Muscle of back (tissue), 11 donors: ENCODE measurements around the gene IZUMO4. TPM values are rescaled to one million over a fixed set of nuclear protein-coding genes. Genes with fewer than 3 reads are reported as not detected.

Experiments
- DNase-seq, 3 donors: peaks; one replicate each; pipeline versions ENCODE4 v3.0.0 to v3.0.0-alpha.2; 2013
- polyA plus RNA-seq, 10 donors: library from polyadenylated mRNA; unstranded; fragments of 120-200 nt; gene quantifications; one replicate each; pipeline ENCODE4 v1.2.1, GENCODE V29; 2013; ENCODE audit not compliant: insufficient read length in 10 of 10

IZUMO4 gene
- polyA plus RNA-seq, 10 donors, result 1.1 to 3.9 (median 1.7) TPM

DNA sequence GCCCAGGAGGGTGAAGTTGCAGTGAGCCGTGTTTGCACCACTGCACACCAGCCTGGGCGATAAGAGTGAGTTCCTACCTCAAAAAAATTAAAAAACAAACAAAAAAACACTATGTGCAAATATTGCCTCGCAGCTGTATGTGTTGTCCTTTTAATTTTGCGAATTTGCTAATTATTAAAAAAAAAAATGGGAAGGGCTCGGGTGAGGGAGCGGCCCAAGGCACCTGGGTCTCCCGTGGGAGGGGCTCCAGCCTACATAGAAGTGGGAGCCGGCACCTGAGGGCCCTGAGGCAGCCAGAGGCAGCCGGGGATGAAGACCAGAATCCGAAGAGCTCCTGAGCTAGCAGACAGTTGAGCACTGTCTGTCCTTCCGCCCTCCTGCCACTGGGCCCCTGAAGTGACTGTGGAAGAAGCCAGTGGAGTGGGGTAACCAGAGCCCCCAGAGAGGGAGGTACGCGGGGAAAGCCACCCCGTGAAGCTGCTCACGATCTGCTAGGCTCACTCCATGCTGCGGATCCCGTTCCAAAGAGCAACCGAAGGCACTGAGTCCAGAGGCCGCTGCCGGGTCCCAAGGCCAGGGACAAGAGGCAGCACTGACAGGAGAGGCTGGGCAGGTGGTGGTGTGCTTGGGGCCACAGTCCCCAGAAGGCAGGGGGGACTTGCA lies 6.5 kb downstream of the IZUMO4 start:
- no peak for DNase-seq

DNA sequence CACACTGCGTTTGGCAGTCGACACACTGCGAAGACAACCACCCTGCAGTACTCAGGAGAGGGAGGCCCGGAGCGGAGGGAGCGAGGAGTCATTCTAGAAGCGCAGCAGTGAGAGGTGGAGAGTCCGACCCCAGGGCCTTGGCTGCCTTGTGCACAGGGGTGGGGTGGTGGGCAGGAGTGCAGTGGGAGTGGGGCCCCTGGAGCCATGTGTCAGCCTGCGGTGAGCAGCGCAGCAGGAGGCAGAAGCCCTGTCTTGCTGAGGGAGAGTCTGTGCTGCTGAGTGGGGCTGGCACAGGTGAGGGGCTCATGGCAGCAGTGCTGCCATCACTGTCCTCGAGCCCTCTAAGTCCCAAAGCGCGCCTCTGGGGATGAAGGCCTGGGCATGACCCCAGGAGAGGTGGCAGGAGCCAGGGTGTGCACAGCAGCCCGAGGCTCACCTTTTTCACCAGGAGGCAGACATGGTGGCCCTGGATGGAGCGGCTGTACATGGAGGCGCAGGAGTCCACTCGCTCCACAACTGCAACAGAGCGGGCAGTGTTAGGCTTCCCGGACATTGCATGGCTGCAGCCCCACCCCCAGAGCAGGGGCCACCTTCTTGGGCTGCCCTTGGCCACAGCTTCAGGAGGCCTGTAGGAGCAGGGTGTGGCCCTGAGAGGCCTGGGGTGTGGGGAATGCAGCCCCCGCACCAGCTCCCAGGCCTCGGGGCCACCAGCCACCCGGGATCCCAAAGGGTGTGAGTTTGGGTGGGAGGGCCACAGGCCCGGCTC lies 11.7 kb downstream of the IZUMO4 start:
- DNase-seq, result no peak

DNA sequence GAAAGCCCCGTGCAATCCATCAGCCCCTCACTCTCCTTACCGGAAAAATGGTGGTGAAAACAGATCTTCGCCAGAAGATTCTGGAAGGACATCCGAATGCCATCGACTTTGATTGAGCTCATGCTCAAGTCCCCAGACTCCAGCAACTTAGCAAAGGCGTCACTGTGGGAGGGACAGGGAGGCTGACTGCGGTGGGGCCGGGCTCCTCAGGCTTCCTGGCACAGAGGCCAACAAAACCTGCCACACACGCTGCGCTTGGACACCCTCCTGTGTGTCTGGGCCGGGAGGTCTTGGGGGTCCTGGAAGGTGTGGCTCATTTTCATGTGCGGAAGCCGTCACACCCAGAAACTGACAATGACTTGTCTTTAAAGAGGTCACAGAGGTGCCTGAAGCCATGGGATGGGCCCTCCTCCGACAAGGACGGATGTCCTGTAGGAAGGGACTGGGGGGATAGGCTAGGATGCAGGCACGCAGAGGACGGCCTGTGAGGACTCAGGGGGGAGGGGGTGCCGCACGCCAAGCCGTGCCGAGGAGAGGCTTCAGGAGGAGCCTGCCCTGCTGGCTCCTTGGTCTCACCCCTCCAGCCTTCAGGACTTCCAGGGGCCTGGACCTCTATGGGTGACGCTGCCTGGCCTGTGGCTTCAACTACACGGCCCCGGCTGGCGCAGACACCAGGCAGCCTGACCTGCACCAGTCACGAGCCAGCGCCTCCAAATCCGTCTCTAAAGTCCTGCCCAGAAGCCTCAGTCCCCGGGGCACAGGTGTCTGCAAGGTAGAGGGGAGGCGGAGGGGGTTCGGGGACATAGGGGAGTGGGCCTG lies 12.5 kb downstream of the IZUMO4 start:
- no peak for DNase-seq

DNA sequence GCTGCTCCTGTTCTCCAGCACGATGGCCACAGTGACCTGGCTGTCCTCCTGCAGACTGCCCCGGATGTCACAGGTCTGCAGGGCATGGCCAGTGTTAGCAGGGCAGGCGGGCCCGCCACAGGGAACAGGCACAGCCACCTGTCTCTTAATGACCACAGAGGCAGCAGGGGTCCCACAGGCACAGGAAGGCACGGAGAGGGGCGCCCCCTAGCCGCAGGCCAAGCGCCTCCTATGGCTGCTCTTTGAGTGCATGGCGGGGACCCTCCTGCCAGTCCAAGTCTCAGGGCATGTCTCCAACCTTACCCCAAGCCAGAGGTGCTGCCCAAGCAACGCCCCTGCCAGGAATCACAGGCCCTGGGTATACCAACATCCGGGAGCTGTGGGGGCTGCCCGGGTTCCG lies 14.1 kb downstream of the IZUMO4 start:
- no peak for DNase-seq

DNA sequence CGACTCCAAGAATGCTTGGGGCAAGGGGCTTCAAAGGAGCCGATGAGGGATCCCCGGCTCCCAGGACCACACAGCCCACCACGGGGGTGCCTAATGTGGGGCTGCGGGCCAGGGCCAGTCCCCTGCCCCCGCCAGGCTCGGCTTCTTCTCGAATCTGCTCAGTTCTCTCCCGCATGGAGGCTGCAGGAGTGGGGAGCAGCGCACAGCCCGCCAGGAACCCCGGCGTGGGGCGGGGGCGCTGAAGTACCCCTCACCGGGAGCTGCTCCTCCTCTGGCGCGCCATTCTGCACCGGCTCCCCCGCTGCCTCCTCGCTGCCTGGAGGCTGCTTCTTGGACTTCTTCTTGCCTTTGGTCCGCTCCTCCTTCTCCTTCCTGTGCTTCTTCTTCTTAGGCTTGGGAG lies 14.7 kb downstream of the IZUMO4 start:
- no peak for DNase-seq

DNA sequence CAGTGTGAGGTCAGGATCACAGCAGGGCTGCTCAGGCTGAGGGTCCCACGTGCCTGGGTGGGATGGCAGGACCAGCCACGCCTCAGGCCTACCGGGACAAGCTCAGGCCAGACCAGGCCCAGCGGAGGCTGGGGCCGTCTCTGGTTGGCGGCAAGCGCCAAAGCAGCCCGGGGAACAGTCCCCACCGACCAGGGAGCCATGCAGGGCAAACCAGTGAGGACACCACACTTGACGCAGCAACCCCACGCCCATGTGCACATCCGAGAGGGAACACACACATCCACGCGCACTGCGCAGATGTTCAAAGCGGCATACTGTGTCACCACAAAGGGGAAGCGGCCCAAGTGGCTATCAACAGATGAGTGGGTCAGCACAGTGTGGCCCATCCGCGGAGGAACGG lies 15.2 kb downstream of the IZUMO4 start:
- no peak for DNase-seq

DNA sequence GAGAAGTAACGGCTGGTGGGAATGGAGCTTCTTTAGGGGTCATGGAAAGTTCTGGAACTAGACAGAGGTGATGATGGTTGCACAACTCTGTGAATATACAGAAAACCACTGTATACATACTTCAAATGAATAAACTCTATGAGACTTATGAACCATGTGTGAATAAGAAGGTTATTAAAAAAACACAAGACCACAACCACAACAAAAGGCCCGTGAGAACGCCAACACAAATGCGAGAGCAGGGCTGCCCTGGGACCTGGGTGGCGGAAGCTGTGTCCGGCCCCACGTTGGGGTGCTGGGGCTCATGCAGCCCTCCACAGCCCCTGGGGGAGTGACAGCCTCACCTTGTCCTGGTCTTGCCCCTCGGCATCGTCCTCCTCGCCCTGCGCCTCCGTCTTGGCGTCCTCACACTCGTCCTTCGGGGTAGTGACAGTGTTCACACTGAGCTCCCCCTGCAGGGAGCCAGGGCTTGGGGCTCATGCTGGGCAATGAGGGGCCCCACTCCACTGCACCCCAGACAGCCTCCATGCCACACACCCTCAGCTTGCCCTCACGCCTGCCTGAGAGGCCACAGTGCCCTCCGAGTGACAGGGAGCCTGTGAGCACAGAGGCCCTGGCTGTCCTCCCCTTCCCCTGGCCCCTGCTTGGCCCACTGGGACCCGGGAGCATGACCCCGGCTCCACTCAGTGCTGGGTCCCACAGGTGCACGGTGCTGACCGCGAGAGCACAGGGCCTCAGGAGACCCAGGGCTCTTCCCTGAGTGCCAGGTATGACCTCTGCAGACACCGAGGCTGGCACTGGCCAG lies 16.0 kb downstream of the IZUMO4 start:
- DNase-seq, result no peak

DNA sequence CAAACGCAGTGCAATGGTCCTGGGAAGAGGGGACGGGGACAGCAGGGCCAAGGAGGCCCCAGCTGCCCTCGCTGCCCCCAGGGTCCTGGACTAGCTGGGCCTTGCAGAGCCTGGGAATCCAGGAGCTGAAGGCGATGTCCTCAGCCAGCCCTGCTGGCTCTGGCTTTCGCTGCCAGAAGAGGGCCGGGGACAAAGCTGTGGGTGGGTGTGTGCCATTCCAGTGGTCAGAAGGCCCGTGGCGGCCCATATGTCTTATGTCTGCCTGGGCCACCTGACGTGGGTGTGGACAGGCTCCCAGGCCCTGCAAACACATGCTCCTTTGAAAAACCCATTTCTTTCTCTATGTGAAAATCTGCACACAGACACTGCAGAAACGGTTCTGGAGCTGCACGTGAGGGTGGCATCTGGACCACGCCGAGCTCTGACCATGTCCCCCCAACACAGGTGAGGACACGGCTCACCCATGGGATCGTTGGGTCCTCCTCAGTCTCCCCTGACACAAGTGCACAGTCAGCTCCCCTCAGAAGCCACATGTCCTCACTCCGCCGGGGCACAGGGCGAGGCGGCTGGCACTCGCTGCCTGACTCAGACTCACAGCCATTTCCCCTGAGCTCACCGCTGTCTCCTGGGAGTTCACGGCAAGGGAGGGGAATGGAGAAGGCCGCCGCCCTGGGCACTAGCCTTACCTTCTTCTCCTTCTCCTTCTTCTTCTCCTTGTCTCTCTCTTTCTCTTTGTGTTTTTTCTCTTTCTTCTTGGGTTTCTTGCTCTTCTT lies 16.9 kb downstream of the IZUMO4 start:
- no peak for DNase-seq

DNA sequence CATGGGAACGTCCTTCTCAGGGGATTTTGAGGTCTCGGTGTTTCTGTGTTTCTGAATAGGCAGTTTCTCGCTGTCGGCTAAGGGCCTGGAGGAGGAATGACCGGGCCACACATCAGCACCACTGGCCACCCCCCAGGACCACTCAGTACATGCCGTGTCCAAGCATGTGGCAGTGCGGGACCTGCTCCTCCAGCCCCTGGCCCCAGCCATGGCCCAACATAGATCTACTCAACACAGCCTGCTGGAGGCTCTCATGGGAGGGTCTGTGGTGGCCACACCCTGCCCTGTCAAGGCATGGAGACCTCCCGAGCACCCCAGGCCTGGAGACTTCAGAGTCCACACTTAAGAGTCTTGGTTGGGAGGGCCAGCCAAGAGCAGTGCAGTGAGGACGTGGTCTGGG lies 17.5 kb downstream of the IZUMO4 start:
- no peak for DNase-seq

DNA sequence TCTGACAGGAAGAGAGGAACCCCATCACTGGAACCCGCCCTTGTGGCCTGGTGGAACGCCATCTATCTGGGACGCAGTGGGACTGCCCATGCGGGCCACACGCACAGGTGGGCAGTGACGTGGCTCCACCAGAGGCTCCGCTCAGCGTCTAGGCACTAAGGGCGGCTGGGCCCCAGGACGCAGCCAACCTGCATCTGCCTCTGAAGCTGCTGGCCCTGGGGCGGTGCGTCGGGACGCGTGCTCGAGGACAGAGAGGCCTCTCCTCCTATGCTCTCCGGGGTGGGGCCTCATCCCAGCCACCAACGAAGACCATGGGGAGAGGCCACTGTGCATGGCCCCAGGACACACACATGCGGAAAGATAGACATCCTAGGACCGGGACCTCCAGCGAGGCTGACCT lies 18.1 kb downstream of the IZUMO4 start:
- no peak for DNase-seq

DNA sequence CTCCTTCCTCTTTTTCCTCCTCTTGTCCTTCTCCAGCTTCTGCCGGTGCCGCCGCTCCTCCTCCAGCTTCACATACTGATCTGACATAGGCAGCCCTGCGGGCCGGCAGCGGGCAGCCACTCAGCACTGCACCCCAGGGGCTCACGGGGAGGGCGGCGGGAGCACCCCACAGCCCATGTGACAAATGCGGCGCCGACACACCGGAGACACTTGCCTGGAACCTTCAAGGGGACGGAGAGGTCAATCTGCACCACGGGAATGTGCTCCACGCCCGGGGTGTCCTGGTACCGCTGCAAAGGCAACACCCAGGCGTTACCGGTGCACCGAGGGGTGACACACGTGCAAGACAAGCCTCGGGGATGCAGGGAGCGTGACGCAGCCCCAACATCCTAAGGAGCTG lies 18.6 kb downstream of the IZUMO4 start:
- DNase-seq, result no peak

DNA sequence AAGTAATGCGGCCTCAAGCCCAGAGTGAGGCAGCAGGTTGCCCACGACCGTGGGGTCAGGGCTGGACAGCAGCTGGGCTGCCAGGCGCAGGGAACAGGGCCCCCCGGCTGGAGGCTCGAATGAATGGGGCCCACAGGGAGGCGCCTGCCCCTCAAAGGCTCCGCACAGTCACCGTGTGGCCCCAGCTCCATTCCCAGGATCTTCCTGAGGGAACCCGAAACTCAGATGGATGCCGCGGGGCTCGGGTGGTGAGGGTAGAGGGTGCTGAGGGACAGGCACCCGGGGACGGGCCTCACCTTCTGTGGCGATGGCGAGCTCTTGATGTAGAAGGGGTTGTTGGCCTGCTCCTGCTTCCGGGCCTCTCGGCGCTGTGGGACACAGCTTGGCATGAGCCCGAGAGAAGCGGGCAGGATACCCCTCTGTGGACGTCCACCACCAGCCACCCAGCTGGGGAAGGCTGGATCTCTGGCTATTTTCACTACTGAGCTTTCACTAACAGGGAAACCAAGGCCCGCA lies 19.3 kb downstream of the IZUMO4 start:
- no peak for DNase-seq

DNA sequence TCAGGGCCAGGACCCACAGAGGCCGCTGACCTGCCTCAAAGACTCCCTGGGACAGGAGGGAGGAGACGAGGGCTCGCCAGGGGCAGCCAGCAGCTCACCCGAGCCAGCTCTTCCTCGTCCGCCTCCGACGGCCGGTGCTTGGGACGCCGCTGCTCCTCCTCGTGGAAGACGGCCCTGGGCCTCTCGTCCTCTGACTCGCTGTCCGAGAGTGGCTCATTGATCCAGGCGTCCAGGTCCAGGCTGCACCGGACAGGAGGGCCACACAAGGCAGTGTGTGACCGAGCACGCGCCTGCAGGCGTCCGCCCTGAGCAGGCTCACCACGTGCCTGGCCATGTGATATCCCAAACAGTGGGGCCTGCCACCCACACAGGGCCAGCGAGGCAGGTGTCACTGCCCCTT lies 19.8 kb downstream of the IZUMO4 start:
- no peak for DNase-seq

DNA sequence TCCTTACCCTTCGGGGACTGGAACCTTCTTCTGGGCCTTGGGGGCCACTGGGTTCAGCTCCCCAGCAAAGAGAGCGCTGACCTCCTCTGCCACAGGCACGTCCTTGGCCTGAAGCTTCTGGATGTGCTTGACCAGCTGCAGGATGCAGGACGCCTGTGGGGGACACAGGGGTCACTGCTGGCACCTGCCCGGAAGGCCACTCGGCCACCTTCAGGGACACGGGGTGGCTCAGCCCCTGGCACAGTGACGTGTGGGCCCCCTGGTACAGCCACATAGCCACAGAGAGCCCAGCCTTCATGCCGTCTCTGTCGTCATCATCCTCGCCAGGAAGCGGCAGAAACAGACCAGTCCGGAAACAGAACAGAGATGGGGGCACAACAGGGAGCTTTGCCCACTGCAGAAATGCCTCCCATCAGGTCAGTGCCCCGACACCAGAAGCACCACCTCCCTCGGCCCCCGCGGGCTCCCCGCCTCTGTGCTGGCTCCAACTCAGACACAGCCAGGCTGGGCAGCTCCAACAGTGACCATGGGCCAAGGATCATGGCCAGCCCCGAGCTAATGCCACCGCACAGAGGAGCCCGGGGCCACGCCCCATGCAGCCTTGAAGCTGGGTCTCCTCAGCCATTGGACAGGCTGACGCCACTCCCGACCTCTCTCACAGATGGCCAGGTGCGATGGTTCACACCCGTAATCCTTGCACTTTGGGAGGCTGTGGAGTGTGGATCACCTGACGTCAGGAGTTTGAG lies 20.7 kb downstream of the IZUMO4 start:
- no peak for DNase-seq

DNA sequence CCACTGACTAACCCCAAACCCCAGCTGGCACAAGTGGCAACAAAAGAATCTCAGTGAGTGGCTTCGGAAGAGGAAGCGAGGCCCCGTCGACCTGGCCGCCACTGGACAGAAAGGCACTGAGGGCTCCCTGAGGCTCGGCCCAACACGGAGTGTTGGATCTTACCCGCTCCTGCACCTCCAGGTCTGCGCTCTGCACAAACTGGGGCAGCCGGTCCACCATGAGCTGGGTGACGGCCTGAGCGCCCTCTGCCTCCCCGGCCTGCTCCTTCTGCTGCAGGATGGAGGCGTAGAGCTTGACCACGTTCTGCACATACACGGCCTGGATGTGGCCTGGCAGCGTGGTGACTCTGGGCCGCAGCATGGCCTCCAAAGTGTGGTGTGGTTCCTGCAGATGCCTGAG lies 21.7 kb downstream of the IZUMO4 start:
- DNase-seq, result no peak

DNA sequence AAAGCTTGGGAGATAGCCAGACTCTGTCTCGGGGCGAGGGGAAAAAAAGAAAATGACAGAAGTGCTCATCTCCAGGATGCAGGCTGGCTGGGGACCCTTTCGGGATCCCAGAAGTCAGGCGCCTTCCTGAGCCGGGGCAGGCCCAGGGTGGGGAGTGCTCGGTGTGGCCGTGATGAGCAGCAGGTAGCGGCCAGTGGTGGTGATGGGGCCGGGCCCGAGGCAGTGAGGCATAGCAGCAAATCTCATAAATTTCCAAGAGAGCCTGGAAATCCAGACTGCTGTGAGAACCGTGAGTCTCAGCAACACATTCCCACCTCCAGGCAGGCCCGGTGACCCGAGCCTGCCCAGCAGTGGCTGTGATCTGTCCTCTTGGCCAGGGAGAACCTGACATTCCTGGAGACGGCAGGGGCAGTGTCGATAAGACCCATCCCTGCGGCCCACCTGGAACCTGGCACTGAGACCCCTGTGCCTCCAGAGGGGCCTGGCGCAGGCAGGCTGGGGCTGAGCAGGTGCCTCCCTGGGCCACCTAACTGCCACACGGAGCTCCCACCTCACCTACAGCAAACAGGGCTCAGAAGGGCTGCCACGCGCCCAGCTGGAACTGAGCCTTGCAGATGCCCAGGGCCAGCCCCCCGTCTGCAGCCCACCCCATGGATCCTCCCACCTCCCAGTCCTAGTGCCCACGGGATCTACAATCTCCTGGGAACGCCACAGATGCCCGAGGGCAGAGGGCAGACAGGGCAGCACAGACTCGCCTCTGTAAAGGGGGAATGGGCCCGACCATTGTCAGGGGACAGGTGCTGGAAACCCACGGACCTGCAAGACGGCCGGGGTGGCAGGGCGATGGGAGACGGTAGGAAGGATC lies 23.4 kb downstream of the IZUMO4 start:
- DNase-seq, result no peak

DNA sequence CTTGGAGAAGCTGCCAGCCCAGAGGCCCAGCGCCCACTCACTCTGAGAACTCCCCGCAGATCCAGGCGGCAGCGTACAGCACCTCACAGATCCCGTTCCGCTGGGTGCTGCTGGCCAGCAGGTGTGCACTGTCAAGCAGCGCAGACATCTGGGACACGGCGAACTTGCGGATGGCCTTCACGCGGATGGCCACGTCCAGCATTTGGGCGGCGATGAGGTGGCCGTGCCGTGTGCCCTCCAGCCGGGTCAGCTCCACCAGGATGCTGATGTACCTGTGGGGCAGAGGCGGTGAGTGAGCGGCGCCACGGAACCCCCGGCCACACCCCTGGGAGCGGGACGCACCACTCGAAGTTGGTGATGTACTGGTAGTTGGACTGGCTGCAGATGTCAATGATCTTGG lies 24.1 kb downstream of the IZUMO4 start:
- no peak for DNase-seq

DNA sequence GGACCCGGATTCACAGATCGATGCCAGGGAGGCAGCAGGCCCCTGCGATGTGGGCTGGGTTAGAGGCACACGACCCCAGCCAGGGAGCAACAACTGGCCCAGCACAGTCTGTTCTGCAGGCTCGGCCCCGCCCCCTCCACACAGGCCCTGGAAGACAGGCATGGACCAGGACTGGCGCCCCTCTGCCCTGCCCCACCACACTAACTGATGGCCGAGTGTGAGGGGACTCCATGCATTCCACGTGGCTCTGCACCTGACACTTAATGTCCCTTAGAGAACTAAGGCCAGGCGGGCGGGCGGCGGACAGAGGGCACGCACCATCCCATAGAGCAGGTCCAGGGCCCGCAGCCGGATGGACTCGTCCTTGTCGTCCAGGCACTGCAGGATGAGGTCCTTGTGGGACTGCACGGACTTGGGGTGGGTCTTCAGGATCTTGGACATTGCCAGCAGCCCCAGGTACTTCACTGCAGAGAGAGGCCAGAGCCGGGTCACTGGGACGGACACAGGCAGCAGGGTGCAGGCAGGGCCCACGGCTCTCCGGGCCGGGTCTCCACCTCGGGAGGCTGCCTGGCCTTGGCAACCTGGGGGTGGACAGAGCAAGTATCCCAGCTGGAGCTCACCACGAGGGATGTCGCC lies 24.8 kb downstream of the IZUMO4 start:
- DNase-seq, result no peak

DNA sequence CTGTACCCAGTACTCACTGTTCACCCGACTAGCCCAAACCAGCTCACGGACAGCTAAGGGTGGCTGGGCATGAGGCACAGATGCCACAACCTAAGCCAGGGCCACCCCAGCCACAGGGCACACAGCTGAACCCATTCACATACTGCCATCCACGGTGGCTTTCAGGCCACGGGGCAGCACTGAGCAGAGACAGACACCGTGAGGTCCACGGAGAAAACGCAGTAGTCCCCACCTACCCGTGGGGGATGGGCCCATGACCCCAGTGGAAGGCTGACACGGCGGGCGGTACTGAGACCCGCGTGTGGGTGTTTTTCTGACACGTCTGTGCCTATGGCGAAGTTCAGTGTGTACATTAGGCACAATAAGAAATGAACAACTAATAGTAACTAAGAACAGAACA lies 25.5 kb downstream of the IZUMO4 start:
- DNase-seq, result no peak
